IMR-90 (cell line): ENCODE results near the gene SERPINI2. TPM values are rescaled to one million over a fixed set of nuclear protein-coding genes. Genes with fewer than 3 reads are reported as not detected.

Experiments used
- ATAC-seq: fragments of 200-7000 bp; cut with Tn5 transposase; 2 replicates; pipeline ENCODE4 v1.9.1; 2020; ENCODE audit warnings: low read depth, mild to moderate bottlenecking, moderate library complexity
- BruUV-seq: library from RNA; stranded (reverse); fragments of 400-500 nt; replicated peaks from 2 replicates; lab custom pipeline; 2021; lab: Mats Ljungman, UMichigan
- CTCF ChIA-PET: fragments of 300-600 bp; formaldehyde crosslinking; extraction: SDS; loops from one replicate; lab custom pipeline; 2021; ENCODE audit warnings: antibody characterized with exemption; lab: Yijun Ruan, JAX
- POLR2A ChIA-PET: fragments of 300-600 bp; sonication (Branson Sonifier 250); formaldehyde crosslinking; loops from one replicate; lab custom pipeline; 2022; ENCODE audit warnings: antibody characterized with exemption; ENCODE audit not compliant: unreplicated experiment; lab: Charles Lee
- DNase-seq: peaks from one replicate; pipeline ENCODE4 v3.0.0; 2013
- H2AFZ ChIP-seq: replicated peaks from 2 replicates; pipeline ENCODE3; 2013; ENCODE audit warnings: low read length, mild to moderate bottlenecking; ENCODE audit not compliant: poor library complexity
- H2AK5ac ChIP-seq: 2 replicates; pipeline ENCODE4 v1.6.1; 2013; ENCODE audit warnings: low read depth, low read length, inconsistent platforms
- H2AK9ac ChIP-seq: replicated peaks from 2 replicates; pipeline ENCODE3; 2013; ENCODE audit warnings: mild to moderate bottlenecking, low read depth, low read length, moderate library complexity; ENCODE audit not compliant: poor library complexity
- H2BK120ac ChIP-seq: 2 replicates; pipeline ENCODE4 v1.6.1; 2013; ENCODE audit warnings: low read depth, low read length, inconsistent platforms
- H2BK15ac ChIP-seq: 3 replicates; pipeline ENCODE4 v1.6.1; 2013; ENCODE audit warnings: low read depth, low read length, inconsistent platforms
- H2BK20ac ChIP-seq: 2 replicates; pipeline ENCODE4 v1.6.1; 2013; ENCODE audit warnings: low read depth, mild to moderate bottlenecking, inconsistent platforms, low read length, moderate library complexity
- H2BK5ac ChIP-seq: 2 replicates; pipeline ENCODE4 v1.6.1; 2013; ENCODE audit warnings: mild to moderate bottlenecking, low read depth, low read length, inconsistent platforms; ENCODE audit not compliant: poor library complexity, severe bottlenecking
- H3K14ac ChIP-seq: replicated peaks from 2 replicates; pipeline ENCODE4 v1.6.1; 2013; ENCODE audit warnings: low read depth, low read length, inconsistent platforms
- H3K18ac ChIP-seq: 2 replicates; pipeline ENCODE4 v1.6.1; 2013; ENCODE audit warnings: low read depth, low read length, control low read depth
- H3K23ac ChIP-seq: 2 replicates; pipeline ENCODE4 v1.6.1; 2013; ENCODE audit warnings: low read depth, low read length, inconsistent platforms
- H3K27ac ChIP-seq: 2 replicates; pipeline ENCODE4 v1.5.1; 2013; ENCODE audit warnings: mild to moderate bottlenecking, control low read depth, low read length; ENCODE audit not compliant: insufficient read depth
- H3K27me3 ChIP-seq: 2 replicates; pipeline ENCODE4 v1.6.1; 2013; ENCODE audit warnings: low read length; ENCODE audit not compliant: control insufficient read depth, insufficient read depth
- H3K36me3 ChIP-seq: 2 replicates; pipeline ENCODE4 v1.6.1; 2013; ENCODE audit warnings: low read length, mixed read lengths; ENCODE audit not compliant: control insufficient read depth, insufficient read depth
- H3K4ac ChIP-seq: 2 replicates; pipeline ENCODE4 v1.6.1; 2013; ENCODE audit warnings: low read depth, low read length, inconsistent platforms
- H3K4me1 ChIP-seq: 2 replicates; pipeline ENCODE4 v1.6.1; 2013; ENCODE audit warnings: low read length, mixed read lengths; ENCODE audit not compliant: control insufficient read depth, insufficient read depth
- H3K4me2 ChIP-seq: 2 replicates; pipeline ENCODE4 v1.6.1; 2013; ENCODE audit warnings: low read depth, mild to moderate bottlenecking, control low read depth, low read length, moderate library complexity
- H3K4me3 ChIP-seq: 2 replicates; pipeline ENCODE4 v1.5.1; 2013; ENCODE audit warnings: low read depth, mild to moderate bottlenecking, control low read depth, low read length, moderate library complexity; ENCODE audit not compliant: insufficient read depth
- H3K56ac ChIP-seq: 2 replicates; pipeline ENCODE4 v1.6.1; 2013; ENCODE audit warnings: low read length, inconsistent platforms; ENCODE audit not compliant: insufficient read depth; ENCODE audit errors: extremely low read depth
- H3K79me1 ChIP-seq, 2 experiments: 2 replicates each; pipeline ENCODE4 v1.6.1; 2013; ENCODE audit warnings: low read length in 2 of 2, inconsistent platforms in 1 of 2, low read depth in 1 of 2
- H3K9ac ChIP-seq: 2 replicates; pipeline ENCODE4 v1.6.1; 2013; ENCODE audit warnings: low read depth, low read length, control low read depth
- H3K9me1 ChIP-seq: 2 replicates; pipeline ENCODE4 v1.6.1; 2013; ENCODE audit warnings: low read length, inconsistent platforms; ENCODE audit not compliant: insufficient read depth
- H3K9me3 ChIP-seq: 2 replicates; pipeline ENCODE4 v1.6.1; 2013; ENCODE audit warnings: low read length; ENCODE audit not compliant: control insufficient read depth, insufficient read depth
- H4K20me1 ChIP-seq: 2 replicates; pipeline ENCODE4 v1.6.1; 2013; ENCODE audit warnings: low read length, inconsistent platforms; ENCODE audit not compliant: insufficient read depth
- H4K5ac ChIP-seq: 2 replicates; pipeline ENCODE4 v1.6.1; 2013; ENCODE audit warnings: mild to moderate bottlenecking, low read depth, low read length, control low read depth
- H4K8ac ChIP-seq, 2 experiments: 2 replicates each; pipeline ENCODE4 v1.6.1; 2013; ENCODE audit warnings: low read depth in 2 of 2, low read length in 2 of 2, control low read depth in 1 of 2, inconsistent platforms in 1 of 2
- H4K91ac ChIP-seq: 2 replicates; pipeline ENCODE4 v1.6.1; 2013; ENCODE audit warnings: low read depth, low read length, inconsistent platforms; ENCODE audit not compliant: insufficient read depth
- BHLHE40 ChIP-seq: fragments of 150-350 bp; IDR thresholded peaks from 2 replicates; pipeline ENCODE4 v1.6.1; 2016; ENCODE audit warnings: mild to moderate bottlenecking, low read depth, low read length
- MAFK ChIP-seq: IDR thresholded peaks from 2 replicates; pipeline ENCODE4 v1.6.1; 2012; ENCODE audit warnings: low read depth, low read length, improper control_type of control experiment
- NFE2L2 ChIP-seq: fragments of 150-350 bp; IDR thresholded peaks from 2 replicates; pipeline ENCODE4 v1.6.1; 2016; ENCODE audit warnings: low read depth, mild to moderate bottlenecking, low read length
- POLR2A ChIP-seq: IDR thresholded peaks from 2 replicates; pipeline ENCODE4 v1.6.1; 2012; ENCODE audit warnings: mild to moderate bottlenecking, low read depth, low read length
- RFX5 ChIP-seq: IDR thresholded peaks from 2 replicates; pipeline ENCODE4 v1.8.0; 2012; ENCODE audit warnings: low read depth, mild to moderate bottlenecking, low read length, moderate library complexity
- WGBS, 2 experiments: methylation state at CpG; one replicate each; pipeline versions ENCODE4 v1.1.5 to v1.1.7; 2013; ENCODE audit warnings: missing lambda C conversion rate in 2 of 2; ENCODE audit not compliant: insufficient read length in 1 of 2; ENCODE audit errors: extremely low coverage in 2 of 2; 5-methylcytosine and 5-hydroxymethylcytosine counted together
- dilution Hi-C: fragments of 300-500 bp; cut with HindIII; formaldehyde crosslinking; loops from one replicate; pipeline ENCODE4 v1.14.3; 2018; ENCODE audit warnings: low sequenced_read_pairs; ENCODE audit not compliant: unreplicated experiment
- in situ Hi-C: fragments of 300-500 bp; cut with MboI; formaldehyde crosslinking; loops from 3 replicates; pipeline ENCODE4 v1.14.3; 2019; ENCODE audit warnings: low sequenced_read_pairs, inconsistent platforms, mixed read lengths
- intact Hi-C: fragments of 100-400 bp; cut with micrococcal nuclease; formaldehyde crosslinking; loops from 2 replicates; pipeline ENCODE4 v1.10.0; 2022
- polyA plus RNA-seq, 3 experiments: library from polyadenylated mRNA; depleted of rRNA; stranded (reverse); fragments of >200 nt; gene quantifications; 2 replicates each; pipeline ENCODE4 v1.2.3, GENCODE V29; 2012; ENCODE audit warnings: low replicate concordance in 1 of 3
- total RNA-seq: library from RNA; depleted of rRNA; stranded (reverse); fragments of >200 nt; gene quantifications from 2 replicates; pipeline ENCODE4 v1.2.3, GENCODE V29; 2012
- TF ChIP-seq, protein P1 (sequence below): fragments of 150-350 bp; IDR thresholded peaks from 2 replicates; pipeline ENCODE4 v1.6.1; 2016; ENCODE audit warnings: low read depth, mild to moderate bottlenecking, low read length, moderate library complexity, borderline replicate concordance

The SERPINI2 gene
- total and polyA plus RNA-seq, 2 of the 4 experiments (the other 2 are of a cell fraction): not detected

DNA sequence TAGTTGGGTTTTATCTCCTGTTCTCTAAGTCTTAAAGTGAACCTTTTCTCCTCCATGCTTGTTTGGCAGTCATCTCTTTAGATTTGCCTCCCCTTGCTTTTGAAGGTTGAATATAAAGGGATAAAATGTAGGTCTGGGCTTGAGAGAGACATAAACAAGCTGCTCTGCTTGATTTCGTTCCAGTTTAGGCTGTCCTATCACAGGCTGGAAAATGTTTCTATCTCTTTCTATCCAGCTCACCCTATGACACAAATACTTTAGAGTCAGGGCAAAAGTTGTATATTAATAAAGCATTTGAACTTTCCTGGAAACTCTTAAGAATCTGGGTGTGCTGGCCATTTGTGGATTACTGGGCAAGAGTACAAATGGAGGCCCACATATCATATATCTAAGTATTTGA, 64.2 kb downstream of the SERPINI2 start:
- no peak overlapping the region for H2BK5ac ChIP-seq
- H3K4me2 ChIP-seq: no peak overlapping the region
- no peak overlapping the region for H2AFZ ChIP-seq
- no peak overlapping the region for H4K91ac ChIP-seq
- no peak overlapping the region for H3K27ac ChIP-seq
- POLR2A ChIA-PET: no interaction called here
- no peak overlapping the region for H4K8ac ChIP-seq
- H2AK9ac ChIP-seq: no peak overlapping the region
- H3K27me3 ChIP-seq: no peaks in the 10 kb centered on the region
- BruUV-seq: no TSS peak
- TF ChIP-seq NFE2L2 (no peak), RFX5 (no peak), POLR2A (no peak), MAFK (no peak), BHLHE40 (no peak)
- TF ChIP-seq, protein P1, sequence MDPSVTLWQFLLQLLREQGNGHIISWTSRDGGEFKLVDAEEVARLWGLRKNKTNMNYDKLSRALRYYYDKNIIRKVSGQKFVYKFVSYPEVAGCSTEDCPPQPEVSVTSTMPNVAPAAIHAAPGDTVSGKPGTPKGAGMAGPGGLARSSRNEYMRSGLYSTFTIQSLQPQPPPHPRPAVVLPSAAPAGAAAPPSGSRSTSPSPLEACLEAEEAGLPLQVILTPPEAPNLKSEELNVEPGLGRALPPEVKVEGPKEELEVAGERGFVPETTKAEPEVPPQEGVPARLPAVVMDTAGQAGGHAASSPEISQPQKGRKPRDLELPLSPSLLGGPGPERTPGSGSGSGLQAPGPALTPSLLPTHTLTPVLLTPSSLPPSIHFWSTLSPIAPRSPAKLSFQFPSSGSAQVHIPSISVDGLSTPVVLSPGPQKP: no peak
- no peak overlapping the region for H3K23ac ChIP-seq
- H2AK5ac ChIP-seq: no peak overlapping the region
- CTCF ChIA-PET: no interaction called here
- no peak overlapping the region for H2BK15ac ChIP-seq
- WGBS, 2 experiments: no CpG with 5 or more reads among the region's 1 CpG
- intact Hi-C loops (no loop called here), dilution Hi-C loops (no loop called here), in situ Hi-C loops (no loop called here)
- H3K4me3 ChIP-seq: no peak overlapping the region
- H3K79me1 ChIP-seq: no peaks in the 10 kb centered on the region
- no peak overlapping the region for H3K4ac ChIP-seq
- H4K20me1 ChIP-seq: no peaks in the 10 kb centered on the region
- no peaks in the 10 kb centered on the region for H3K9me3 ChIP-seq
- no peaks in the 10 kb centered on the region for H3K9me1 ChIP-seq
- no peak for ATAC-seq
- no peak overlapping the region for H3K56ac ChIP-seq
- DNase-seq: no peak
- H2BK20ac ChIP-seq: no peak overlapping the region
- no peak overlapping the region for H2BK120ac ChIP-seq
- H3K18ac ChIP-seq: no peak overlapping the region
- H3K36me3 ChIP-seq: no peaks in the 10 kb centered on the region
- H4K5ac ChIP-seq: no peak overlapping the region
- no peak overlapping the region for H3K9ac ChIP-seq
- H3K4me1 ChIP-seq: no peaks in the 10 kb centered on the region
- H3K14ac ChIP-seq: no peak overlapping the region
